ENCODE results near the gene PRDX5. TPM values are rescaled to one million over a fixed set of nuclear protein-coding genes. Genes with fewer than 3 reads are reported as not detected.
"Not testable (repeated sequence)": the region's sequence is repeated elsewhere in the genome, so short reads cannot be mapped to it uniquely, and the experiment has no call there.

PRDX5 gene
- polyA plus RNA-seq, 3 donors = 175 to 197 (median 195) TPM

DNA sequence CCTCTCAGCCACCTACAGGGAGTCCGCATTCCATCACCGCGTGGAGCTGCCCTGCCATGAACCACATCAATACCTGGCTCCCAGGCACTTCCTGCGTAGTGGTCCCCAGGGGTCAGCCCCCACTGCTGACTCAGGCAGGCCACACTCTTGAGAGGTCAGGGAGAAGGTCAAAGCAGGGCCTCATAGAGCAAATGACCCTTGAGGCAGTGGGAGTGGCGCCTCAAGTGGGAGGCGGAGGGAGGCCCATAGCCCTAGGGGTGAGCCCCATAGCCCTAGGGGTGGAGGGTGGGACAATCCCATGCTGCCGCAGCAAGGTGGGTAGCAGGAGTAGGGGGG lies 5.0 kb downstream of the PRDX5 start:
- no peak for DNase-seq (ENCODE audit: low read depth in 3 of 3, low spot score in 2 of 3)

DNA sequence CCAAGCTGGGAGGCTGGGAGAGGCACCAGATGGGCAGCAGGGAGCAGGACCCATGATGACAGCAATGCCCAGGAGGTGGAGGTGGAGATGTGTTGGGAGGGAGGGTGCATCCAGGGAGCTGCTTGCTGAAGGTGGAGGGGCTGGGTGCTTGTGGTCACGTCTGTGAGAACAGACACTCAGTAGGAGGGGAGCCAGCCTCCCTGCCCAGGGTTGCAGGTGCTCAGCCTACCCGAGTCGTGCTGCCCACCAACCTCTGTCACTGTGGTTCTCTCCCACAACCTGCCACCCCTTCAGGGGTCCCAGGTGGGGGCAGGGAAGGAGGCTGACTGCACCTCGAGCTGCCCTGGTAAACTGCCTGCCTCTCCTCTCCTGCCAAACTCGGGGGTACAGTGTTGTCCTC lies 5.5 kb downstream of the PRDX5 start:
- no peak for DNase-seq (ENCODE audit: low read depth in 3 of 3, low spot score in 2 of 3)

DNA sequence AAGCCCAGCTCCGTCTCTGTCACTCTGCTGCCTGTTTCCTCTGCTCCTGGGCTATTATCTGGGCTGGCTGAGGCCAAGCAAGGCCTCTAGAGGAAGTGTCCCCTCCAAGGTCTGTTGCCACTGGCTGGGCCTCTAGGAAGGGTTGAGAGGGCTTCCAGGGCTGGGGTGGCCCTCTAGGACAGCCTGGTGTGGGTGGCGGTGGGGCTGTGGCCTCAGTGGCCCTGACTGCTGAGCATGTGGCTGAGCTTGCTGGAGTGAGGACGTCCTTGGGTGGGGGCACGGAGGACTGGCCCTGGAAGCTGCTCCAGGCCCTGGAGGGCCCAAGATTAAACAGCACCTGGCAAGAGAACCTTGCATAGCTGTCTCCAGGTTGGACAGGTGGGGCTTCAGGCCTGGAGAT lies 6.1 kb downstream of the PRDX5 start:
- DNase-seq (ENCODE audit: low read depth in 3 of 3, low spot score in 2 of 3) = not testable (repeated sequence)

DNA sequence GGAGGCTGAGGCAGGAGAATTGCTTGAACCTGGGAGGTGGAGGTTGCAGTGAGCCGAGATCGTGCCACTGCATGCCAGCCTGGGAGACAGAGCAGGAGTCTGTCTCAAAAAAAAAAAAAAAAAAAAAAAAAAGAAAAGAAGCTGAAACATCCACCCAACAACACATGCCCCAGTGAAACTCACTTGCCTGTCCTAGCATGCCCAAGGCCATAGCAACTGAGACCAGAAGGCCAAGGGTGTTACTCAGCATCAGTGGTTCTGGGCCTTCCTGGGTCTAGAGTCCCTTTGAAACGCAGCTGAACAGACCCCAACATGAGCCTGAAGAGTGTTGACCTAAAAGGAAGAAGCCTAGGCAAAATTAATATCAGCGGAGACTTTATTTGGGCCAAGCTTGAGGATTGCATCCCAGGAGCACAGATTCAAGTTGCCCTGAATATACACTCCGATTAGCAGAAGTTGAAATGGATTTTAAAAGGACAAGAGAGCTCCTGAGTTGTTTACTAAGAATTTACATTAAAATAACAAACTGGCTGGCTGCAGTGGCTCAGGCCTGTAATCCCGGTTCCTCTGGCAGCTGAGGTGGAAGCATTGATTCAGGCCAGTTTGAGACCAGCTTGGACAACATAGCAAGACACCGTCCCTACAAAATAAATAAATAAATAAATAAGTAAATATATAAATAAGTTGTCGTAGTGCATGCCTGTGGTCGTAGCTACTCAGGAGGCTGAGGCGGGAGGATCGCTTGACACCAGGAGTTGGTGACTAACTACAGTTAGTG lies 7.0 kb downstream of the PRDX5 start:
- no peak for DNase-seq (ENCODE audit: low read depth in 3 of 3, low spot score in 2 of 3)

DNA sequence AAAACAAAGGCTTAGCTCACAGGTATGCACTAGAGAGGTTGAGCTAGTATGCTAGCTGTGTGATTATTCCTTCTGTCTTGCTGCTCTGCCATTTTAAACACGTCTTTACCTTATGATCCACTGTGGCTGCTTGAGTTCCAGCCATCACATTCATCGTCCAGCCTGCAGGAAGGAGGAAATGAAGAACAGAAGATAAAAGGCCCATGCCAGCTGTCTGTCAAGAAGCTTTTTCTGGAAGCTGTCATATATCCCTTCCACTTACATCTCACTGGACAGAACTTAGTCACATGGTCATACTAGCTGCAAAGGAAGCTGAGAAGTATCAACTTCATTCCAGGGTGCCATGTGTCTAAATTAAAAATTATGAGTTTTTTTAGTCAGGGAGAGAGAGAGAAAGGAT lies 9.5 kb downstream of the PRDX5 start:
- DNase-seq (ENCODE audit: low read depth in 3 of 3, low spot score in 2 of 3) = no peak

DNA sequence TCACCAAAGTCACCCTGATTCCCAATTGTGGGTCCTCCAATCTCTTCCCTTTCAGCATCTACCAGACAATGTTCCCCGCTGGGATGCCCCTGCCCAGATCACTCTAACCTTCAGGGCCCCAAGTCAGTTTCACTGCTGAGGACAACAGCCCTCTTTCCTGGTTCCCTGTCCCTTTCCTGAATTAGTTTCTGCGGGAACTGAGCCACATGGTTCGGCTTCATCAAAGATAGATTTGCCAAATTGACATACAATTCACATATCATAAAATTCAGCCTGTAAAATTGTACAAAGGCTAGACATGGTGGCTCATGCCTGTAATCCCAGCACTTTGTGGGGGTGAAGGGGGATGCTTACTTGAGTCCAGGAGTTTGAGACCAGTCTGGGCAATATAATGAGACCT lies 10.1 kb downstream of the PRDX5 start:
- DNase-seq (ENCODE audit: low read depth in 3 of 3, low spot score in 2 of 3) = no peak

DNA sequence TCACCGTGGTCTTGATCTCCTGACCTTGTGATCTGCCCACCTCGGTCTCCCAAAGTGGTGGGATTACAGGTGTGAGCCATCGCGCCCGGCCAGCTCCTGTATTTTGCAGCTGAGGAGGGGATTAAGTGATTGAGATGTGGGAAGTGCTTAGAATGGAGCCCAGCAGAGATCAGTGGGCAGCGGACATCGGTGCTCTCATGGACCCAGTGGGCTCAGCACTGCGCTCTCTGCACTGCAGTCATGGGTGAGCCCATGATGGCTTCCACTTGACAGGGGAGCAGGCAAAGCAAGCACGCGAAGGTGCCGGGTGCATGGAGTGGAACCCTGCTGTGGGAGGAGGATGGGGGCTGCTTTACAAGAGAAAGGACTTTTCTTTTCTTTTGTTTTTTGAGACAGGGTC lies 13.0 kb downstream of the PRDX5 start:
- no peak for DNase-seq (ENCODE audit: low read depth in 3 of 3, low spot score in 2 of 3)

DNA sequence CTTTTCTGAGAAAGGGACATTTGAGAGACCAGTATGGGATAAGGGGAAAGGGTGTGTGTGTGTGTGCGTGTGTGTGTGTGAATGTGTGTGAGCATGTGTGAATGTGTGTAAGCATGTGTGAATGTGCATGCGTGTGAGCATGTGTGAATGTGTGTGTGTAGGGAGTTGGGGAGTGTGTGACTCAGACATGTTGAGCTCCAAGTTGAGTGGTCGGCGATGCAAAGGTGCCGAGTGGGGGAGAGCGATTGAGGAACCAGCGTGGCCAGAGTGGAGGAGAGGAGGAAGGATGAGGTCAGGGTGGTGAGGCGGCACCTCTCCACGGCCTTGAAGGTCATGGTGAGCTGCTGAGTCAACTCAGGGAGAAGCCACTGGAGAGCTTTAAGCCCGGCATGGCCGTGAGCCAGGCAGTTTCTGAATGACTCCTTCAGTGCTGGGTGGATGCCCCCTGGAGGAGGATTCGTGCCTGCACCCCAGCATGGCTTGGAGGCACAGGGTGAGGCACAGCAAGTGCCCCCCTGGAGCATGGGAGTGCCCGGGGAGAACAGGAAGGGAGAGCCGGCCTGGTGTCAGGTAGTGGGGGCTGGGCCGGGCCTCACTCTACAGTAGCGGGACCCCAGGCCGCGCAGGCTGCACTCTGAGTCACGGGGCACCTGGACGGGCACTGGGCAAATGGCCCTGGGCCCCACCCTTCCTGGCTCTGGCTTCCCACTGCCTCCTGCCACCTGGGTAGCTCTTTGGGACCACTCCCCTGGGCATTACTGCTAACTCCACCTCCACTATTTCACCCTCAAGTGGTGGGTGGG lies 13.8 kb downstream of the PRDX5 start:
- DNase-seq (ENCODE audit: low read depth in 3 of 3, low spot score in 2 of 3) = no peak

DNA sequence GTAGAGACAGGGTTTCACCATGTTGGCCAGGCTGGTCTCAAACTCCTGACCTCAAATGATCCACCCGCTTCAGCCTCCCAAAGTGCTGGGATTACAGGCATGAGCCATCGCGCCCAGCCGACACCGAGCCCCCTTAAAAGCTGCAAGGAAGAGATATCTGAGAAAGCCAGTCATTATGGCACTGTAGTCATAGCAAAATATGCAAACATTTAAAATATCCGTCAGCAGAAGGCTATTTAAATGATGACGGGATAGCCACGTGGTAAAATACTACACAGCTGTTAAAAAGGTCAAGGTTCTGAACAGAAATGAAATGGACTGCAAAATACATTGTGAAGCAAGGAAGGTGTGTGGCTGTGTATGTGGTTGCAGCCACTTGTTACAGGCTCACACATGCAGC lies 15.6 kb downstream of the PRDX5 start:
- no peak for DNase-seq (ENCODE audit: low read depth in 3 of 3, low spot score in 2 of 3)

DNA sequence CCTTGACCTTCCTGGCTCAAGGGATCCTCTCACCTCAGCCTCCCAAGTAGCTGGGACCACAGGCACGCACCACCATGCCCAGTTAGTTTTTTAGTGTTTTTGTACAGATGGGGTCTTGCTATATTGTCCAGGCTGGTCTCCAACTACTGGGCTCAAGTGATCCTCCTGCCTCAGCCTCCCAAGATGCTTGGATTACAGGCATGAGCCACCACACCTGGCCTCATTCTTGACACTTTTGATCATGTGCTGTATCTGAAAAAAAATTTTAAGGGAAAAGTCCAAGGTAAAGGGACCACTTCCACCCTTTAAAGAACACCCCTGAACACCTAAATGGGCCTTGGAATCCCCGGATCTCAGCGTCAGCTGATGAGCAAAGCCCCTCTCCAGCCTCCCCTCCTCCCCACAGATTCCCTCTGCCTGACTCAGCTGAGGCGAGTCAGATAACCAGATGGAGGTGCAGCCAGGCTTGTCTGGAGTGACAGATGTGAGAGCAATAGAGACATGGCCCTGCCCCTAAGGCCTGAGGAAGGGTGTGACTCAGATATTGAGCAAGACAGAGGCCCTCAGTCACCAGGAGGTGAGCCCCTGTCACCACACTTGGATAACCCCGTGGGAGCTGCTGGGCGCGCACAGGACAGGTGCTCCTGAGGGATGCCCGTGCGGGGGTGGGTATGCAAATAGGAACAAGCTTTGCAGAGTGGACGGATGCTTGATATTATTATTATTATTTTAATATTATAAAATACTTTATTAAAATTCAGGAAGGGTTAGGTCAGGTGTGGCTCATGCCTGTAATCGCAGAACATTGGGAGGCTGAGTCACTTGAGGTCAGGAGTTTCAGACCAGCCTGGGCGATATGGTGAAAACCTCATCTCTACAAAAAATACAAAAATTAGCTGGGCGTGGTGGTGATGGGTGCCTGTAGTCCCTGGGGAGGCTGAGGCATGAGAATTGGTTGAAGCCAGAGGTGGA lies 17.1 kb downstream of the PRDX5 start:
- no peak for DNase-seq (ENCODE audit: low read depth in 3 of 3, low spot score in 2 of 3)

DNA sequence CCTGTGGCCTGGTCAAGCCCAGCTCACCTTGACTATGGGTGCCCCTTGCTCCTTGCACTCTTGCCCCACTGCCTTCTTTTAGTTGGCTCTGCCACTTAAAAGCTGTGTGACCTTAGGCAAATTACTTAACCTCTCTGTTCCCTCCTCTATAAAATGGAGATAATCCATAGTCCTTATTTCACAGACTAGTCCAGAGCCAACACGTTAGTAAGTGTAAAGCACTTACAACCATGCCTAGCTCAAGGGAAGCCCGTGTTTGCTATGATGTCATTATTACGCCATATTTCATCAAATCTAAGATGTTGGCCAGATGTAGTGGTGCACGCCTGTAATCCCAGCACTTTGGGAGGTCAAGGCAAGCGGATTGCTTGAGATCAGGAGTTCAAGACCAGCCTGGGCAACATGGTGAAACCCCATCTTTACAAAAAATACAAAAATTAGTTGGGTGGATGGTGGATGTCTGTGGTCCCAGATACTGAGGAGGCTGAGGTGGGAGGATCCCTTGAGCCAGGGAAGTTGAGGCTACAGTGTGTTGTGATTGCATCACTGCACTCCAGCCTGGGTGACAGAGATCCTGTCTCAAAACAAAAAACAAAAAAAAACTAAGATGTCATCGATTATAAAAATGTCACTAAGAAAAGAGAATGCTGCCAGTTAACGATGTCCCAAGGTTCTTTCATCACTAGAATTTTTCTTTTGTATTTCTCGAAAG lies 19.8 kb downstream of the PRDX5 start:
- DNase-seq (ENCODE audit: low read depth in 3 of 3, low spot score in 2 of 3) = no peak

DNA sequence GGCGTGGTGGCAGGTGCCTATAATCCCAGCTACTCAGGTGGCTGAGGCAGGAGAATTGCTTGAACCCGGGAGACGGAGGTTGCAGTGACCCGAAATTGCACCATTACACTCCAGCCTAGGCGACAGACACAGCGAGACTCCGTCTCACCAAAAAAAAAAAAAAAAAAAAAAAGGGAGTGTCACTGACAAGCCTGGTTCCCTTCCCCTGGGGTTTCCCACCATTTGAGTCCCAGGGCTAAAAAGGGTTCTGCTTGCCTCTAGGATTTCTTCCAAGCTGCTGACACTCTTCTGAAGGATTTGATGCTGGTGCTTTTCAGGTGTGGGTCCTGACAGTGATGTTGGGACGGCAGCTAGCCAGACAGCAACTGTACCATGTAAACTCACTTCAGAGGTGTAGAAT lies 20.8 kb downstream of the PRDX5 start:
- no peak for DNase-seq (ENCODE audit: low read depth in 3 of 3, low spot score in 2 of 3)

DNA sequence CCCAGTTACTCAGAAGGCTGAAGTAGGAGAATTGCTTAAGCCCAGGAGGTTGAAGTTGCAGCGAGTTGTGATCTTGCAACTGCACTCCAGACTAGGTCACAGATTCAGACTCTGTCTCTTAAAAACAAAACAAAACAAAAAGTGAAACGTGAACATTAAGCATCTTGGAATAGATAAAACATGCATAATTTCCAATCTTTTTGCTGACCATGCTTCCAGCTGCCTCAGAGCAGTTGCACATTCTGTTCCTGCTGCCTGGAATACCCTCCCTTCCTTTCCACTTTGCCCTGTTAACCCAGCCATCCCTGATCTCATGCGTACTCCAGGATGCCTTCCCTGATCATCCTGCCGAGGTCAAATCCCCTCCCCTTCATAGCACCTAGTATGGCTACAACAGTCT lies 21.4 kb downstream of the PRDX5 start:
- no peak for DNase-seq (ENCODE audit: low read depth in 3 of 3, low spot score in 2 of 3)

DNA sequence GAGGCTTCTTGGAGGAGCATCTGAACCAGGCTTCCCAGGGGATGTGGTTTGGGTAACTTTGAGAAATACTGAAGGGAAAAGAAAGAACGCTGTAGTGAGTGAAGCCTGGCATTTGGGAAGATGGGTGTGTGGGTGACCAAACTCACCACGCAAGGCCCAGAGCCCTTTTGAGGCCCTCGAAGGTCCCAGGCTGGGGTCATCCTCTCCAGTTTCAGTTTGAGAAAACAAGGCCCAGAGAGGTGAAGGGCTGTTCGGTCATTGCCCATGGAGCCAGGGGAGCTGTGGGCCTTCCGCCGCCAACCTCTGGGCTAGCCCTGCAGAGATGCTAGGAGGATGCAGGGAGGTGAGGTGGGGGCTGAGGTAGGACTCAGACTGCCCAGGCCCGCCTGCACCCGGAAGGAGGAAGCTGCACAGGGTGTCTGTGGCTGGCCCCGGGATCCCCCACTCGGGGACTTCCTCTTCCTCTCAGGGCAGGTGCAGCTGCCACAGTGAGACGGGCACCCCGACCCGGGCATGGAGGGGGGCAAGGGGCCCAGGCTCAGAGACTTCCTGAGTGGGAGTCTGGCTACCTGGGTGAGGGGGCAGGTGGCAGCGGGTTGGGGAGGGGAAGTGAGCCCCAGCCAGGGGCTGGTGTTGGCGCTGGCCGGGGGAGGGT lies 22.0 kb downstream of the PRDX5 start, which contains the start of gene CCDC88B:
CCDC88B (plus strand) TSS at position 451 of the 655 bp plus-strand sequence; CDS start at position 514, 63 bp downstream.
- no peak for DNase-seq (ENCODE audit: low read depth in 3 of 3, low spot score in 2 of 3)

DNA sequence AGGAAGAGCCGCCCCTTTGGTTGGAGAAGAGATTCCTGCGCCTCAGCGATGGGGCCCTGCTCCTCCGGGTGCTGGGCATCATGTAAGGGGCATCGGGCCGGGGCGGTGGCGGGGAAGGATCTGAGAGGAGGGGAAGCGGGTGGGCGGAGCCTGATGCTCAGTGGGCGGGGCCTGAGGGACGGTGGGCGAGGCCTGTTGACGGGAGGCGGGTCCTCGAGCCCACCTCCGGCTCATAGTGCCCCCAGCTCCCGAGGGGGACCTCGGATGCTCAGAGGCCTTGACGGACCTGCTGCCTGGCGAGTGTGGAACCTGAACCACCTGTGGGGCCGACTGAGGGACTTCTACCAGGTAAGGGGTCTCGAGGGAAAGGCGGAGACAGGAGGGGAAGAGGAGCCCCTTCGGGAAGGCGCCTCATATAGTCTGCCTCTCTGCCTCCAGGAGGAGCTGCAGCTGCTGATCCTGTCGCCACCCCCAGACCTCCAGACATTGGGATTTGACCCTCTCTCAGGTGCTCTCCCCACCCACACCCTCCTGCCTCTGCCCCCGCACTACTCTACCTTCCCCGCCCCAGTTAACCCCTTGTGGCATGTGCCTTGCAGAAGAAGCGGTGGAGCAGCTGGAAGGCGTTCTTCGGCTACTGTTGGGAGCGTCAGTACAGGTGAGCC lies 22.9 kb downstream of the PRDX5 start:
- DNase-seq (ENCODE audit: low read depth in 3 of 3, low spot score in 2 of 3) = no peak

DNA sequence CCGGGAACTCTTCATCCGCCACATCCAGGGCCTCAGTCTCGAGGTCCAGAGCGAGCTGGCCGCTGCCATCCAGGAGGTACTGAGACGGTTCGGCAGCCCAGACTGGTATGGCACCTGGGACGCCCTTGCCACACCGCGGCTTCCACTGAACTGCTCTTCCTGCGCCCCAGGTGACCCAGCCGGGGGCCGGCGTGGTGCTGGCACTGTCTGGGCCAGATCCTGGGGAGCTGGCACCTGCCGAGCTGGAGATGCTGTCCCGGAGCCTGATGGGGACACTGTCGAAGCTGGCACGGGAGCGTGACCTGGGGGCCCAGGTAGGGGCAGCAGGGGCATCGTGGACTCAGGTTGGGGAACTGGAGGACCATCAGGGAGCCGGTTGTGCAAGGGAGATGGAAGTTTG lies 23.5 kb downstream of the PRDX5 start:
- no peak for DNase-seq (ENCODE audit: low read depth in 3 of 3, low spot score in 2 of 3)

DNA sequence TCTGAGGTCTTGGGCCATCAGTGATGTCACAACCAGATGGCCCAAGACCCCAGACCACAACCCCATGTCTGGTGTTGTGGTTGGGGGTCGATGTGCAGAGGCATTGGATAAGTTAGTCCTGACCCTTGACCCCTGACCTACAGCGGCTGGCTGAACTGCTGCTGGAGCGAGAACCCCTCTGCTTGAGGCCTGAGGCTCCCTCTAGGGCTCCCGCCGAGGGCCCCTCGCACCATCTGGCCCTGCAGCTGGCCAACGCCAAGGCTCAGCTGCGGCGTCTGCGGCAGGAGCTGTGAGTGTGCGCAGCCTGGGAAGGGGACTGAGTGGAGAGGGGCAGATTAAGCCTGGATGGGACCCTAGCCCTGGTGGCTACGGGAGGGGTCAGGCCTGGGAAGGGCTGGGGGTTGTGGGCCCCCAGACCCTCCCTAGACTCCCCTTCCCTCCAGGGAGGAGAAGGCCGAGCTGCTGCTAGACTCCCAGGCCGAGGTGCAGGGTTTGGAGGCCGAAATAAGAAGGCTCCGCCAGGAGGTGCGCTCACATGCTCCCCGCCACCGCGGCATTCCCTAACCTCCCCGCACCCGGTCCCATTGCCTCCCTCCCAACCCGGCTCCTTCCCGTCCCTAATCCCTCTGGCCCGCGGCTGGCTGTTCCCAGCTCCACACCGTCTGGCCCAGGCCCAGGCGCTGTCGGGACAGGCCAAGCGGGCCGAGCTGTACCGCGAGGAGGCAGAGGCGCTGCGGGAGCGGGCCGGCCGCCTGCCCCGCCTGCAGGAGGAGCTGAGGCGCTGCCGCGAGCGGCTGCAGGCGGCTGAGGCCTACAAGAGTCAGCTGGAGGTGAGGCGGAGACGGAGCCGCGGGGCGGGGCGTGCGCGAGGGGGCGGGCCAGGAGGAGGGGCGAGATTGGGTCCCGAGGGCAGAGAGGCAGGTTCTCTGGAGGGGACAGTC lies 24.2 kb downstream of the PRDX5 start:
- no peak for DNase-seq (ENCODE audit: low read depth in 3 of 3, low spot score in 2 of 3)
